Keratinocyte (primary cell): ENCODE results near the gene LONP2. TPM values are rescaled to one million over a fixed set of nuclear protein-coding genes. Genes with fewer than 3 reads are reported as not detected.

Experiments used
- DNase-seq: peaks from one replicate; pipeline ENCODE4 v3.0.0-alpha.2; 2011; ENCODE audit warnings: low read depth, missing footprints, low spot score
- FAIRE-seq: peaks from 2 replicates; lab custom pipeline; 2011; peaks lifted over from hg19 to GRCh38; lab: Jason Lieb, UNC
- H2AFZ ChIP-seq: 2 replicates; pipeline ENCODE4 v1.6.0; 2012; ENCODE audit warnings: low read length, control low read depth, inconsistent platforms; ENCODE audit not compliant: control insufficient read depth
- H3K27ac ChIP-seq: 2 replicates; pipeline ENCODE4 v1.5.1; 2011; ENCODE audit warnings: low read length; ENCODE audit not compliant: control insufficient read depth, insufficient read depth
- H3K27me3 ChIP-seq: 3 replicates; pipeline ENCODE4 v1.6.0; 2011; ENCODE audit warnings: low read length; ENCODE audit not compliant: control insufficient read depth, insufficient read depth; ENCODE audit errors: extremely low read depth
- H3K36me3 ChIP-seq, 2 experiments: 2 replicates in 1 of 2; 3 replicates in 1 of 2; pipeline ENCODE4 v1.5.1; 2011; ENCODE audit warnings: low read length in 2 of 2, mild to moderate bottlenecking in 1 of 2; ENCODE audit not compliant: control insufficient read depth in 2 of 2, insufficient read depth in 2 of 2; ENCODE audit errors: extremely low read depth in 1 of 2
- H3K4me1 ChIP-seq: 3 replicates; pipeline ENCODE4 v1.5.1; 2011; ENCODE audit warnings: low read length; ENCODE audit not compliant: control insufficient read depth, insufficient read depth; ENCODE audit errors: extremely low read depth
- H3K4me2 ChIP-seq: 3 replicates; pipeline ENCODE4 v1.6.0; 2011; ENCODE audit warnings: low read depth, low read length; ENCODE audit not compliant: control insufficient read depth, insufficient read depth; ENCODE audit errors: extremely low read depth
- H3K4me3 ChIP-seq, 3 experiments: fragments of 200-600 bp in 1 of 3; sonication (generic) in 1 of 3; 2 replicates in 2 of 3; 3 replicates in 1 of 3; pipeline ENCODE4 v1.5.1; 2011 to 2016; ENCODE audit warnings: low read length in 3 of 3, mild to moderate bottlenecking in 3 of 3, control low read depth in 2 of 3, inconsistent platforms in 1 of 3, low read depth in 1 of 3, mixed read lengths in 1 of 3, mixed run types in 1 of 3, moderate library complexity in 1 of 3; ENCODE audit not compliant: control insufficient read depth in 2 of 3, insufficient read depth in 2 of 3; ENCODE audit errors: extremely low read depth in 1 of 3
- H3K79me2 ChIP-seq: 2 replicates; pipeline ENCODE4 v1.6.0; 2012; ENCODE audit warnings: low read length; ENCODE audit not compliant: control insufficient read depth, insufficient read depth
- H3K9ac ChIP-seq: 3 replicates; pipeline ENCODE4 v1.6.0; 2011; ENCODE audit warnings: low read length; ENCODE audit not compliant: control insufficient read depth, insufficient read depth; ENCODE audit errors: extremely low read depth
- H3K9me1 ChIP-seq: 3 replicates; pipeline ENCODE4 v1.6.0; 2011; ENCODE audit warnings: low read length; ENCODE audit not compliant: control insufficient read depth, insufficient read depth; ENCODE audit errors: extremely low read depth
- H3K9me3 ChIP-seq: 2 replicates; pipeline ENCODE4 v1.5.1; 2012; ENCODE audit warnings: low read depth, low read length; ENCODE audit not compliant: control insufficient read depth
- H4K20me1 ChIP-seq: 3 replicates; pipeline ENCODE4 v1.6.0; 2011; ENCODE audit warnings: low read length; ENCODE audit not compliant: control insufficient read depth, insufficient read depth; ENCODE audit errors: extremely low read depth
- CTCF ChIP-seq, 3 experiments: IDR thresholded peaks in 1 of 3; conservative IDR thresholded peaks in 1 of 3; optimal IDR thresholded peaks in 1 of 3; 2 replicates in 2 of 3; 3 replicates in 1 of 3; pipeline versions ENCODE3 to v1.5.1; 2011; ENCODE audit warnings: low read length in 3 of 3, mild to moderate bottlenecking in 3 of 3, moderate library complexity in 2 of 3, control low read depth in 1 of 3, inconsistent platforms in 1 of 3; ENCODE audit not compliant: insufficient read depth in 2 of 3; ENCODE audit errors: extremely low read depth in 1 of 3
- EZH2 ChIP-seq: IDR thresholded peaks from one replicate; pipeline ENCODE4 v1.6.1; 2012; ENCODE audit warnings: inconsistent platforms, mild to moderate bottlenecking, low read length, moderate library complexity
- dilution Hi-C: fragments of 300-500 bp; cut with MboI; formaldehyde crosslinking; loops from one replicate; pipeline ENCODE4 v1.7.0; 2020; ENCODE audit warnings: low sequenced_read_pairs; ENCODE audit not compliant: extremely low pct_ligation_motif_present
- polyA plus RNA-seq, 5 experiments: library from polyadenylated mRNA; depleted of rRNA in 3 of 5; stranded (reverse) in 3 of 5; stranded (forward) in 1 of 5; unstranded in 1 of 5; fragments of >200 nt; gene quantifications; 1 replicate in 1 of 5; 2 replicates in 3 of 5; 3 replicates in 1 of 5; pipeline versions ENCODE4 v1.2.1 to v1.2.3, GENCODE V29; 2011 to 2012; ENCODE audit warnings: missing spikeins in 2 of 5, low read depth in 1 of 5, low replicate concordance in 1 of 5

Gene LONP2
- polyA plus RNA-seq, 1 donor (not counting 4 experiments of a cell fraction or from before 2014, with no cell fraction given) = 49.4 TPM

- no peak overlapping the region for H3K27ac ChIP-seq
- H3K4me2 ChIP-seq = no peak overlapping the region
- no peak for DNase-seq
- dilution Hi-C loops = no loop called here
- H3K4me1 ChIP-seq = no peaks in the 10 kb centered on the region
- H2AFZ ChIP-seq = no peak overlapping the region
- H3K9ac ChIP-seq = no peak overlapping the region
- H4K20me1 ChIP-seq = no peaks in the 10 kb centered on the region
- no peak for TF ChIP-seq EZH2
- TF ChIP-seq CTCF (optimal IDR thresholded peaks at IDR 0.05 in 1 of 3, IDR thresholded peaks at IDR 0.05 in 1 of 3, conservative IDR thresholded peaks at IDR 0.05 in 1 of 3; ENCODE audit: extremely low read depth in 1 of 3, insufficient read depth in 2 of 3, low read length in 3 of 3) = no peak
- no peaks in the 10 kb centered on the region for H3K27me3 ChIP-seq
- FAIRE-seq = no peak
- no peaks in the 10 kb centered on the region for H3K9me1 ChIP-seq
- H3K36me3 ChIP-seq = peaks cover 12 to 13% of the 10 kb centered on the region in 2 experiments
- H3K79me2 ChIP-seq = no peaks in the 10 kb centered on the region
- no peak overlapping the region for H3K4me3 ChIP-seq
- H3K9me3 ChIP-seq = no peaks in the 10 kb centered on the region
These were observed 91.9 kb downstream of the LONP2 start for GRCh38 chr16:48335961-48336360.

- DNase-seq = no peak
- dilution Hi-C loops = no loop called here
- Histone ChIP-seq H4K20me1 (no peaks in the 10 kb centered on the region), H2AFZ (no peak overlapping the region), H3K9me3 (no peaks in the 10 kb centered on the region), H3K79me2 (no peaks in the 10 kb centered on the region), H3K27ac (no peak overlapping the region), H3K9me1 (no peaks in the 10 kb centered on the region), H3K36me3 (peaks cover 7 to 11% of the 10 kb centered on the region in 2 experiments), H3K9ac (no peak overlapping the region), H3K4me3 (no peak overlapping the region), H3K27me3 (no peaks in the 10 kb centered on the region), H3K4me2 (no peak overlapping the region), H3K4me1 (no peaks in the 10 kb centered on the region)
- TF ChIP-seq CTCF (optimal IDR thresholded peaks at IDR 0.05 in 1 of 3, IDR thresholded peaks at IDR 0.05 in 1 of 3, conservative IDR thresholded peaks at IDR 0.05 in 1 of 3; ENCODE audit: extremely low read depth in 1 of 3, insufficient read depth in 2 of 3, low read length in 3 of 3) (no peak), EZH2 (no peak)
- no peak for FAIRE-seq
These were observed 96.0 kb downstream of the LONP2 start for GRCh38 chr16:48340054-48340453.
